PC-9 (cell line): ENCODE data around the gene CAPZB. TPM values are rescaled to one million over a fixed set of nuclear protein-coding genes. Genes with fewer than 3 reads are reported as not detected.
A peak's percentile ranks its signal among the peaks of the same experiment; 100 is the strongest.

ENCODE experiments used
- BruUV-seq: library from RNA; stranded (reverse); fragments of 400-500 nt; replicated peaks from 2 replicates; lab custom pipeline; 2021; lab: Mats Ljungman, UMichigan
- CTCF ChIA-PET: fragments of 300-600 bp; sonication (Branson Sonifier 250); formaldehyde crosslinking; loops from one replicate; lab custom pipeline; 2022; ENCODE audit warnings: antibody characterized with exemption; lab: Charles Lee
- POLR2A ChIA-PET: fragments of 300-600 bp; sonication (Branson Sonifier 250); formaldehyde crosslinking; loops from one replicate; lab custom pipeline; 2022; ENCODE audit warnings: antibody characterized with exemption; ENCODE audit not compliant: unreplicated experiment; lab: Charles Lee
- DNase-seq, 2 experiments: peaks; one replicate each; pipeline versions ENCODE4 v3.0.0 to v3.0.0-alpha.2; 2015 to 2022; ENCODE audit warnings: mixed read lengths in 1 of 2
- H2AFZ ChIP-seq: fragments of 200-600 bp; sonication (generic); 2 replicates; pipeline ENCODE4 v1.8.1; 2017; ENCODE audit warnings: antibody characterized with exemption
- H3F3A ChIP-seq: fragments of 200-600 bp; sonication (generic); 2 replicates; pipeline ENCODE4 v1.8.1; 2017; ENCODE audit warnings: antibody characterized with exemption, mild to moderate bottlenecking, low read depth; ENCODE audit not compliant: insufficient read depth
- H3K27ac ChIP-seq: fragments of 200-600 bp; sonication (generic); 2 replicates; pipeline ENCODE4 v1.6.1; 2016; ENCODE audit warnings: mixed run types
- H3K27me3 ChIP-seq: fragments of 200-600 bp; sonication (generic); 2 replicates; pipeline ENCODE4 v1.6.1; 2016; ENCODE audit warnings: low read depth, mixed run types; ENCODE audit not compliant: insufficient read depth
- H3K36me3 ChIP-seq: fragments of 200-600 bp; sonication (generic); 2 replicates; pipeline ENCODE4 v1.6.1; 2016; ENCODE audit warnings: low read depth, mixed run types
- H3K4me1 ChIP-seq: fragments of 200-600 bp; sonication (generic); replicated peaks from 2 replicates; pipeline ENCODE4 v1.6.1; 2016; ENCODE audit warnings: mixed run types; ENCODE audit not compliant: insufficient read depth
- H3K4me2 ChIP-seq: fragments of 200-600 bp; sonication (generic); 2 replicates; pipeline ENCODE4 v1.6.1; 2017; ENCODE audit warnings: mixed run types
- H3K4me3 ChIP-seq: fragments of 200-600 bp; sonication (generic); 2 replicates; pipeline ENCODE4 v1.6.1; 2016; ENCODE audit warnings: mixed run types
- H3K79me2 ChIP-seq: fragments of 200-600 bp; sonication (generic); 2 replicates; pipeline ENCODE4 v1.6.1; 2017; ENCODE audit warnings: low read depth, mixed run types
- H3K9me2 ChIP-seq: fragments of 200-600 bp; sonication (generic); 2 replicates; pipeline ENCODE4 v1.8.1; 2017; ENCODE audit warnings: mild to moderate bottlenecking; ENCODE audit not compliant: insufficient read depth
- H3K9me3 ChIP-seq: fragments of 200-600 bp; sonication (generic); 2 replicates; pipeline ENCODE4 v1.8.1; 2016; ENCODE audit warnings: low read depth; ENCODE audit not compliant: insufficient read depth
- H4K20me1 ChIP-seq: fragments of 200-600 bp; sonication (generic); 2 replicates; pipeline ENCODE4 v1.8.1; 2017; ENCODE audit not compliant: insufficient read depth
- CTCF ChIP-seq: fragments of 200-600 bp; sonication (generic); conservative IDR thresholded peaks from 2 replicates; pipeline ENCODE4 v1.6.1; 2017; ENCODE audit warnings: mixed run types, antibody characterized with exemption, mild to moderate bottlenecking, moderate library complexity
- EZH2 ChIP-seq: fragments of 200-600 bp; sonication (generic); IDR thresholded peaks from 2 replicates; pipeline ENCODE4 v1.8.0; 2017; ENCODE audit warnings: antibody characterized with exemption, low read depth
- intact Hi-C: fragments of 100-400 bp; cut with micrococcal nuclease; formaldehyde crosslinking; loops from one replicate; pipeline ENCODE4 v1.10.0; 2022; ENCODE audit not compliant: unreplicated experiment
- total RNA-seq: library from RNA; stranded (reverse); gene quantifications from 2 replicates; pipeline ENCODE4 v1.2.3, GENCODE V29; 2021

The CAPZB gene
- total RNA-seq, 1 experiment from 2014 or later, result 222 TPM

DNA sequence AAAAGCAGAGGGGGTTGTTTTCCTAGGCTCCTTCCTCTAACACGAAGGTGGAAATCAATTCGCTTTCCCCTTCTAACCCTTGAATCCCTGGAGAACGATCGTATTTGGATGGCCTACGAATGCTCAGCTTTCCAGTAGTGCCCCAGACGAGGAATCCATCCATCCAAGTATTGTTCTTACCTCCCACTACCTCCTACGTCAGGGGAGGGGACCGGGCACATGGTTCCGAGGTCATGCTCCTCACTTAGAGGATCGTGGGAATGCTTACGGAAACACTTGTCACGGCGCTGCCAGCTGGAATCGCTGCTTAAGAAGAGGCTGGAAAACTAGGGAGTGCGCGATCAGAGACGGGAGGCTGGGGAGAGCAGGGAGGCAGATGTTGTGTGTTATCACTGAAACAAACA, 47.4 kb downstream of the CAPZB start:
- peaks cover 72% of the 10 kb centered on the region for H3K79me2 ChIP-seq
- ChIA-PET POLR2A (no interaction called here), CTCF (no interaction called here)
- no peak for DNase-seq
- H3K4me1 ChIP-seq, result peaks cover 14% of the 10 kb centered on the region
- peaks cover 7% of the 10 kb centered on the region; the same call in 1 of the 2 replicates for H3F3A ChIP-seq
- no peak overlapping the region for H3K27ac ChIP-seq
- no peaks in the 10 kb centered on the region for H3K9me3 ChIP-seq
- no peaks in the 10 kb centered on the region for H3K9me2 ChIP-seq
- peaks cover 18% of the 10 kb centered on the region for H4K20me1 ChIP-seq
- intact Hi-C loops, result no loop called here
- no TSS peak for BruUV-seq
- TF ChIP-seq EZH2 (no peak), CTCF (no peak)
- no peaks in the 10 kb centered on the region for H3K27me3 ChIP-seq
- H3K36me3 ChIP-seq, result no peaks in the 10 kb centered on the region
- no peak overlapping the region for H3K4me2 ChIP-seq
- no peak overlapping the region for H3K4me3 ChIP-seq
- H2AFZ ChIP-seq, result no peak overlapping the region

- Histone ChIP-seq H2AFZ (no peak overlapping the region), H3K4me3 (no peak overlapping the region), H3K79me2 (peaks cover 73% of the 10 kb centered on the region), H3K36me3 (no peaks in the 10 kb centered on the region), H3K9me2 (no peaks in the 10 kb centered on the region), H3K4me1 (peaks cover 14% of the 10 kb centered on the region), H3K27me3 (no peaks in the 10 kb centered on the region), H3F3A (peaks cover 7% of the 10 kb centered on the region; the same call in 1 of the 2 replicates), H3K4me2 (no peak overlapping the region), H4K20me1 (peaks cover 18% of the 10 kb centered on the region), H3K27ac (no peak overlapping the region), H3K9me3 (no peaks in the 10 kb centered on the region)
- TF ChIP-seq EZH2 (no peak), CTCF (no peak)
- intact Hi-C loops, result no loop called here
- BruUV-seq, result no TSS peak
- CTCF ChIA-PET, result no interaction called here
- peak in 1 of 2 experiments; percentile 15 for DNase-seq
- POLR2A ChIA-PET, result no interaction called here
Observed at GRCh38 chr1:19436716-19437476, 48.4 kb downstream of the CAPZB start.

DNA sequence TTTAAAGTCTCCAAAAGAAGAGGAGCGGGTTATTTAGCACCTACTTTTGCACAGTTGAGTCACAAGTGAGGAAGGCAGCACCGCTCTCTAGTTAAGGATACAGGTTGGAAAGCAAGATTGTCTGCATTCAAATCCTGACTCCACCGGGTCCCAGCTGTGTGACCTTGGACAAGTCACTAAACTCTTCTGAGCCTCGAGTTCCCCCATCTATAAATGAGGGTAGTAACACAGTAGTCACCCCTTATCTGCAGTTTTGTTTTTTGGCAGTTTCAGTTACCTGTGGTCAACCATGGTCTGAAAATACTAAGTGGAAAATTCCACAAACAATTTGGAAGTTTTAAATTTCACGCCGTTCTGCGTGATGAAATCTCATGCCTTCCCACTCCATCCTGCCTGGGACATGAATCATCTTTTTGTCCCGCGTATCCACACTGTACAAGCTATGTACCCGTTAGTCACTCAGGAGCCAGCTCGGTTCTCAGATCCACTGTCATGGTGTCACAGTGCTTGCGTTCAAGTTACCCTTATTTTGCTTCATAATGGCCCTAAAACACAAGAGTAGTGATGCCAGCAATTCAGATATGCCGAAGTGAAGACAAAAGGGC, 49.4 kb downstream of the CAPZB start:
- Histone ChIP-seq H3K9me2 (no peaks in the 10 kb centered on the region), H3K4me3 (no peak overlapping the region), H3K4me2 (no peak overlapping the region), H3K79me2 (peaks cover 71% of the 10 kb centered on the region), H3K27me3 (no peaks in the 10 kb centered on the region), H2AFZ (no peak overlapping the region), H3K27ac (no peak overlapping the region), H3K4me1 (peaks cover 13% of the 10 kb centered on the region), H3F3A (peaks cover 8% of the 10 kb centered on the region; the same call in 1 of the 2 replicates), H3K9me3 (no peaks in the 10 kb centered on the region), H4K20me1 (peaks cover 17% of the 10 kb centered on the region), H3K36me3 (no peaks in the 10 kb centered on the region)
- intact Hi-C loops, result no loop called here
- ChIA-PET POLR2A (no interaction called here), CTCF (no interaction called here)
- no TSS peak for BruUV-seq
- DNase-seq, result no peak
- TF ChIP-seq CTCF (no peak), EZH2 (no peak)
